ENCODE data around the gene PSMC6. TPM values are rescaled to one million over a fixed set of nuclear protein-coding genes. Genes with fewer than 3 reads are reported as not detected.

The PSMC6 gene
- total and polyA plus RNA-seq, 2 of the 8 experiments (the other 6 are each of a cell fraction or from before 2014, with no cell fraction given) = 45.1 to 107 TPM

- TF ChIP-seq CHD7 (IDR thresholded peaks at IDR 0.05; ENCODE audit: insufficient replicate concordance, low read length) (no peak), HDAC6 (IDR thresholded peaks at IDR 0.05; ENCODE audit: low read depth, low read length) (no peak), EP300 (IDR thresholded peaks at IDR 0.05; ENCODE audit: borderline replicate concordance in 1 of 2, low read depth in 2 of 2, low read length in 2 of 2) (no peak), PHF8 (conservative IDR thresholded peaks at IDR 0.05; ENCODE audit: low read depth, low read length) (no peak), RBBP5 (IDR thresholded peaks at IDR 0.05; ENCODE audit: borderline replicate concordance, low read depth, low read length) (no peak), CBX5 (IDR thresholded peaks at IDR 0.05; ENCODE audit: low read depth, low read length) (no peak), CTCF (IDR thresholded peaks at IDR 0.05; ENCODE audit: control extremely low read depth in 1 of 3, insufficient read depth in 1 of 3, low read depth in 1 of 3, low read length in 3 of 3) (no peak), HDAC2 (IDR thresholded peaks at IDR 0.05; ENCODE audit: borderline replicate concordance in 1 of 2, low read depth in 2 of 2, low read length in 2 of 2) (no peak)
Observed at GRCh38 chr14:52660832-52661231, 46.2 kb upstream of the PSMC6 start (continued).

All from H1 (cell line).